T47D (cell line): Measurements from ENCODE around the gene SH3PXD2A.

ENCODE experiments used
- DNase-seq, 2 experiments: peaks; one replicate each; pipeline versions ENCODE4 v3.0.0 to v3.0.0-alpha.2; 2011 to 2012; ENCODE audit warnings: low read depth in 1 of 2, low spot score in 1 of 2
- JUND ChIP-seq: IDR thresholded peaks from 2 replicates; pipeline ENCODE4 v1.6.1; 2012; ENCODE audit warnings: low read depth
- in situ Hi-C: cut with HindIII; loops from 2 replicates; pipeline ENCODE4 v1.10.0; 2016; ENCODE audit warnings: low sequenced_read_pairs, low pct_unique_long_range_greater_than_20kb

SH3PXD2A gene

DNA sequence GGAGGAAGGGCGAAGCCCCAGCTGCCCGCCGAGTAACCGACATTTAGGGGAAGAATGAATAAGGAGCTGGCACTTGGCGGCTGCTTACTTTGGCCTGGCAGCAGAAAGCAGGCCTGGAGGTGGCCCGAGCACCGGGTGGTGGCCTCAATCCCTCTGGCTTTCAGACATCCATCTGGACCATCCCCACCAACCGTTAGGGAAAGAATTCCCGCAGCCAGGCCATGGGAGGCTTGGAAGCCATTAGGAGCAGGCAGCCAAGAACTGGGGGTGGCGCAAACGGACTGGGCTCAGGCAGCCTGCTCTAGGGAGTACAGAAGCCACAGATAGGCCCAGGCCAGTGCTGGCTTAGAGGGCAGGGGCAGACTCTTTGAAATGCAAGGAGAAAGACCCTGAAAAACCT, 229.2 kb downstream of the SH3PXD2A start:
- DNase-seq, result no peak
- in situ Hi-C loops, result no loop called here
- TF ChIP-seq JUND, result no peak

DNA sequence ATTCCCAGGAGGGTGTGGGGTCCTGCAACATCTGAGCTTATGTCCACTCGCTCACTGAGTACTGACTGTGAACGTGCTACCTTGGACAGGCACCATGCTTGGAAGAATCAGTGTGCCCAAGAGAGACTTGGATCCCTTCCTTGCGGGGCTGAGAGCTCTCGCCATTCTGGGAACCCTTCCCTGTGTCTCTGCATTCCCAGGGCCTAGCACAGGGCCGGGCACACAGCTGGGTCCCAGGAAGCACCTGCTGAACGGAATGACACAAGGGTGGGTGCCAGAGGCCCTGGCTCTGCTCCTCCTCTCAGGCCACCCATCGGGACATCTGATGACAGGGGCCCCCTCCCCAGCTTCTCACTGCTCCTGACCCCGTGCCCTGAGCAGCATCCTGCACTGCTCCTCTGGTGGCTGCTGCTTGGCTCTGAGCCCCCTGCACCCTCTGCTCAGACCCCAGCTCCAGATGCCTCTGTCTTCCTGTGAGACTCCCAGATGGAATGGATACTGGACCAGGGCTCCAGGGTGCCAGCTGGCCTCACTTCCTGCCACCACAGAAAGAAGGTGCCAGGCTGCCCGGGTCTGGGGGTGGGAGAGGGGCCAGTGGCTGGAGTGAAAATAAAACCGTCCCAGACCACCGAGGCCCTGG, 232.3 kb downstream of the SH3PXD2A start:
- TF ChIP-seq JUND, result no peak
- in situ Hi-C loops, result no loop called here

DNA sequence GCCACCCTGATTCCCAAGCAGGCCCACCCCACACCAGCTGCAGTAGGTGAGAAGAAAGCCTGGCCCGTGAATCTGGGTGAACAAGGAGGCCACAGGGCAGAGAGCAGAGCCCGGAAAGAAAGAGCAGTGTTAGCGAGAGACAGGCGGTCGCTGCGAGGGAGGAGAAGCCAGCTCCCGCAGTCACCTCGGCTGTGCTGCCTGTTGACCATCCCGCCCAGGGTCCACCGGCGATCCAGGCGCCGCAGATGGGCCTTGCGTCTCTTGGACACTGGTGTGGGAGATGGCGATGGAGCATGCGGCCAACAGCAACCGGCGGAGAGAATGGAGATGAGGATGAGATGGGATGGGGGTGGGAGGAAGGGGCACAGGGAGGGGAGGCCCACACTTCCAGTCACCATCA, 233.1 kb downstream of the SH3PXD2A start:
- no peak for TF ChIP-seq JUND

More for the DNA sequence above, 232.3 kb downstream of the SH3PXD2A start:
- DNase-seq, result no peak

DNA sequence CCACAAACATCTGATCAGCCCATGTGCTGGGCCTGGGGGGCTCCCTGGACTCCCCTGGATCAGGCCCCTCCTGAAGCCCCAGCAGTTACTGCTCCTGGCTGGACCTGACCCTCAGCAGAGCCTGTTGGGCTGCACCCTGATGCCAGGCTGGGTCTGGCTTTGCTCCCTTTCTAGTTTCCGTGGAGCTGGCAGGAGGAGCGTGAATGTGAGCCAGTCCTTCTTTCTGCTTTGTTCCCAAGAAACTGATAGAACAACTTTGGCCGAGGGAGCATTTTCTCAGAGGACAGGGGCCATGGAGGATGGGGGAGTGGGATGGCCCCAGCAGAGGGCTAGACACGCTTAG, 233.6 kb downstream of the SH3PXD2A start:
- no peak for TF ChIP-seq JUND
- in situ Hi-C loops, result no loop called here
- no peak for DNase-seq

More for the DNA sequence above, 233.1 kb downstream of the SH3PXD2A start:
- in situ Hi-C loops, result no loop called here
- no peak for DNase-seq

DNA sequence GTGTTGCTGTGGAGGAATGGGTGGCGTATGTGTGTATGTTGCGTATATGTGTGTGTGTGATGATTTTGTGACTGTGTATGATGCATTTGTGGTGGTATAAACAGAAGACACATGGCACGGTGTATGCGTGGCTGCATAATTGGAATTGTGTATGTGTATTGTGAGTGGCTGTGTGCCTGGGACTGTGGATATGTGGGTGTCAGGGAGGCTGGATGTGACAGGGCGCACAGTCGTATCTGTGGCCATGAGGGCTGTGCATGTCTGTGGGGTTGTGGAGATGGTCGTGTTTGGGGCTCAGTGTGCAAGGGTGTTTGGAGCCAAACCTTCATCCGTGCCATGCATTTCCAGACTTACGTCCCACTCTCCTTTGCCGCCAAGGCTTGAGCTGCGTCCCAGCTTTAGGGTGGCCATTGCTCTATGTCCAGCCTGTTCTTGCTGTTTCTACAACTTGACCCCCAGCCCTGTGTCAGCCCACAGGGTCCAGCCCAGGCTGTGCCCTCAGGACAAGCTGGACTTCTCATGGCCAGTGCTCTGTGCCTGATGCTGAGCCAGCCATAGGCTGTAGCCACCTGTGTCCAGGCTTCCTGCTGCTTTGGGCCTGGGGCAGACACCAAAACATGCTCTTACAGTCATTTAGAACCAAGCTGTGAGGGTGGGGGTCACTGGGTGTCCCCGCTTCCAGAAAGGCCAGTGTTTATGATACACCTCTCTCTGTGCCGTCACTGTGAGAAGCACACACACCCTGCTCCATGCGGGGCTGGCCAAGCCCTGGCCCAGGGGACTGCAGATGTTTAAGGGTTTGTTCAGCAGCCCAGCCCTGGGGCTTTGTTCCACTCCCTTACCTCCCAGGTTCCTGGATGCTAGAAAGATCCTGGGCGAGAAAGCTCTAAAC, 234.2 kb downstream of the SH3PXD2A start:
- TF ChIP-seq JUND, result no peak
- in situ Hi-C loops, result no loop called here
- DNase-seq, result no peak

DNA sequence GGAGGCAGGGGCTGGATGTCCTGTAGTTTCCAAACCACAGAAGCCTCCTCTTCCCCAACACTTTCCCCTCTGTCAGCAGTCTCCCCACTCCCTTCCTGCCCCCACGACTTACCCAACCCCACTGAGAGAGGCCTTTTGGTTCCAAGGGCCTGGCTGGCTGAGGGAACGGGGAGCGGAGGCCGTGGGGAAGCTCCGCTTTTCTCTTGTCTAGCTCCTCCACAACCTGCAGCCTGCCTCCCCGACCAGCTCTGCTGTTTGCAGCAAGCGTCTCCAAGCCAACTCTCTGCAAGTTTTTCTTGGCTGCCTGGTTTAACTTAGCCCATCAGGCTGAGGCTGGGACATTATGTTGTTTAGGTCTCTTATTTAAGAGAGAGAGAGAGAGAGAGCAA, 235.0 kb downstream of the SH3PXD2A start:
- DNase-seq, result no peak
- TF ChIP-seq JUND, result no peak
- in situ Hi-C loops, result no loop called here

DNA sequence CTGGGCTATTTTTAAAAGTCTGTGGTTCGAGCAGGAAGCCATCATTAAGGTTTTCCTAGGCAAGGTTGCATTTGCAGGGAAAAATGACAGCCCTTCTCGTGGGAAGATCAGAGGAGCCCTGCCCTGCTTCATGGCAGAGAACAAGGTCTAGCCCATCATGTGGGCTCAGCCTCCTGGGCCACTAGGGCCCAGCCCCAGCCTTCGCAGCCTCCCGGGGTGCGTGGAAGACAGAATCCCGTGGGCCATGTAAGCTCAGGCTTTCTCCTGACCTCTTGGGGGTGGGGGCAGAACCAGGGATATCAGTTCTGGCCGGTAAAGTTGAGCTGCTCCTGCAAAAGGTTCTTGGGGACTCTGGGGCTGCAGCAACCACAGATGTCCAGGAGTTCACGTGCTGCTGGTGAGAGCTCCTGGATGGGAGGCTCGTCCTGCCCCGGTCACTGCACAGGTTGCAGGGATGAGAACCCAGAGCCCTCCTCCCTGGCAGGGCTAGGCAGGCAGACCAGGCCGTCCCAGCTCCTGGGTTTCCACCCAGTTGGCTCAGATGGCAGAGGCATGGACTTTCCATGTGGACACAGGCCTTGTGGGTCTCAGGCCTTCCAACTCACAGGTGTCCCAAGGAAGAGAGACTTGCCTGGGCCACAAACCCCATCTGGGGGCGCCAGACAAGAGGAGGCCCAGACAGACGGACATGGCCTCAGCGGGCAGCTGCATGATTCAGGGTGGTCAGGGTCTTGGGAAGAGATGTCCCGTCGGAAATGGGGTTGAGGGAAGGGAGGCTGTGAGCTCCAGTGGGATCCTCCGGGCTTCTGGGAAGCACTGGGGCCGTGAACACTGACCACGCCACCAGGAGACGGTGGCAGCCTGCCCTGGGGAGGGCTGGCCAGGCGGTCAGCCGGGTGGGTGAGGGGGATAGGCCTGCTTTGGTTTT, 235.7 kb downstream of the SH3PXD2A start:
- no peak for TF ChIP-seq JUND

DNA sequence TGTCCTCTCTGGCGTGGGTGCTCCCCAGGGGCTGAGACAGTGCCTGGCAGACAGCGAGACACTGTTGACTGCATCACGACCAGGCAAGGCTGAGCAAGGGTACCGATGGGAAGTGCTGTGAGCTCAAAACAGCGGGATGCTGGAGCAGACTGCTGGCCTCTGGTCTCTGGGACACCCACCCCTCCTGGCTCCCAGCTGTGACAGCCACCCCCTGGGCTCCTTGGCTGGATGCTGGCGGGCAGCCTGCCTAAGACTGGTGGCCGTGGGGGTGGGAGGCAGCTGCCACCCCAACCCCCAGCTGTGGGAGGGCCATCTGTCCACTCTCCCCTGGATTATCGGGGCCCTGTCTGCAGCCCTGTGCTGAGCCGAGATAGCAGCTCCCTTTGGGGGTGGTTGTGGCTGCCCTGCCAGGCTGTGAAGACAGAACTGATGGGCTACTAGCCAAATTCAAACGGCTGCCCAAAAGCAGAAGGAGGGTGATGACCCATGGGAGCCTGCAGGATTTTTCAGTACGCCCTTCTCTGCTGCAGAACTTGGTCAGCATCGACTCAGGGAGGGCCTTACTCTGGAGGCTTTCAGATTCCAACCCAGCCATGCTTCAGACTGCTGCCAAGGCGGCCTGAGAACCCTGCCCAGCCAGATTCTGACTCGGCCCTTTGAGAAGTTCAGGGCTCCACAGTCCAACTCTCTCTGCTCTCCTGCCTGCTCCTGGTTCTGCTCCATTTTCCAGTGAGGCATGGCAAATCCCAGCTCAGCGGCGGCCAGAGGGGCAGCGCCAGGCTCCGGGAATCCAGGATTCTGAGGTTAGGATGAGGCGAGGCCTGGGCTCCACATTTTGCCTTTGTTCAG, 236.6 kb downstream of the SH3PXD2A start:
- in situ Hi-C loops, result no loop called here
- no peak for TF ChIP-seq JUND
- DNase-seq, result no peak

More for the DNA sequence above, 235.7 kb downstream of the SH3PXD2A start:
- in situ Hi-C loops, result no loop called here
- no peak for DNase-seq

DNA sequence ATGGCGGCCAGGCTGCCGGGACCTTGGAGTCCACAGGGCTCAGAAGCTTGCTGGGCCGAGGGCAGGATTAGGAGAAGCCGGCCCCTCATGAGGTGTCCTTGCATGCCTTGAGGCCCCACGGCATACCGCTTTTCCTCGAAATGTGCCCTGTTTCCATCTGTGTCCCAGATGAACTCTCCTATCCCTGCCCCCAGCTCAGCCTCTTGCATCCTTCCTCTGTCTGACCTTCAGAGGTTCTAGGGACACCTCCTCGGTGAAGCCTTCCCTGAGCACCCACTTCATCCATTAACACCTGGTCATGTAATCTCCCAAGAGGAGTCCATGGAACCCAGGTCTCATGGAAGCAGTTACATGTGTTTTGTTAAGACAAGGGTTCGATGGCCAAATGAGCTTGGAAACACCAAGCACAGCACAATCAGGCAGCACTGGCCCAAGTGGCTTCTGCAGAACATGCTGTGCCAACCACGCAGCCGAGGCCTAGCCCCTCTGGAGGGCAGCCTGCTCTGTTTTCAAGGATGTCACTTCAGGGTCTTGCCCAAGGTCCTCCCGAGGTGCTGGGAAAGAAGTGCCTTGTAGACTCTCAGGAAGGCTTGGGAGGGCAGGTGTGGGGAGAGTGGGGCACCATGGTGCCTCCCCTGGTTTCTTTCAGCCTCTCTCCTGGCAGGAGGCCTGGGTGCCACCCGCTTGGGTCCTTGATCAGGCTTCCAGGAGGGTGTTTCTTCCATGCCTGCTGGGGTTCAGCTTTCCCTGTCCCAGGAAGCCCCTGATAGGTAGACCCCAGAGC, 237.6 kb downstream of the SH3PXD2A start:
- in situ Hi-C loops, result no loop called here
- no peak for DNase-seq
- TF ChIP-seq JUND, result no peak

DNA sequence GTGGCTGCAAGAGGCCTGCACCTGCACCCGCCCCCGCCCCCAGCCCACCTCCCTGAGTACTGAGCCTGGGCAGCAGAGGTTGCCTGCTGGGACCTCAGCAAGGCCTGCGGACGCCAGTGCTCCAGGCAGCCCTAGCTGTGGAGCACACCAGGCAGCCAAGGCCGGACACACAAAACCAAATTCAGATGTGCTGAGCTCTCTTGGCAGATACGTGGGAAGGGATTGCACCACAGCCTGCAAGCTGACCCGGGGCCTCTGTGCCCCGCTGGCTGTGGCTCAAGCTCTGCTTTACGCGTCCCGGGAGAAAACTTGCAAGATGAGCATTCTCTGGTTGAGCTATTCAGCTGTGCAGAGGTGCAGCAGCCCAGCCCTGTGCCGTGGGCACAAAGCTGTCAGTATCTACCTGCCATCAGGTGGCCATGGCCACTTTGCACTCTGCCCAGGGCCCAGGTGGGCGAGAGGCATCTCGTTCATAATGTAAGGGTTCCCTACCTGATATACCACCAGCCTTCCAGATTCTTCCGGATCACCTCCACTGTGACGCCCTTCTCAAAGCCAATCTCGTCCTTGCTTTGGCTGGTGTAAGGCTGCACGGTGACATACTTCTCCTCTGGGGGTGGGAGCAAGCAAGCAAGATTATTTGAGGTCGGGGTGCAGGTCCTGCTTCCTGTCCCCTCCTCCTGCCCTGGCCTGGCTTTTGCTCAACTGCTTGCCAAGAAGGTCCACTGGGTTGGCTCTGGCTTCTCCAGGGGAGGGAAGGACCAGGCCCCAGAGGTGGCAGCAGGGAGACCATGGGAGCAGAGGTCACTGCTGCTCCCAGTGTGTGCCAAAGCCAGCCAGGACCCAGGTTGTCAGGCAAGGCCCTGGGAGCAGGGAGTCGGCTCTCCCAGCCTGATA, 238.4 kb downstream of the SH3PXD2A start:
- DNase-seq, result no peak
- no peak for TF ChIP-seq JUND
- in situ Hi-C loops, result no loop called here
